HG03095 (cell line): Measurements from ENCODE around the gene SLC5A10.
A peak's percentile ranks its signal among the peaks of the same experiment; 100 is the strongest.

Experiments
- ATAC-seq: cut with Tn5 transposase; IDR thresholded peaks from one replicate; pipeline ENCODE4 v1.9.1; 2021; ENCODE audit warnings: moderate library complexity; ENCODE audit not compliant: unreplicated experiment

The SLC5A10 gene

GRCh38 chr17:19000531-19001325, 48.8 kb downstream of the SLC5A10 start:
- no peak for ATAC-seq

DNA sequence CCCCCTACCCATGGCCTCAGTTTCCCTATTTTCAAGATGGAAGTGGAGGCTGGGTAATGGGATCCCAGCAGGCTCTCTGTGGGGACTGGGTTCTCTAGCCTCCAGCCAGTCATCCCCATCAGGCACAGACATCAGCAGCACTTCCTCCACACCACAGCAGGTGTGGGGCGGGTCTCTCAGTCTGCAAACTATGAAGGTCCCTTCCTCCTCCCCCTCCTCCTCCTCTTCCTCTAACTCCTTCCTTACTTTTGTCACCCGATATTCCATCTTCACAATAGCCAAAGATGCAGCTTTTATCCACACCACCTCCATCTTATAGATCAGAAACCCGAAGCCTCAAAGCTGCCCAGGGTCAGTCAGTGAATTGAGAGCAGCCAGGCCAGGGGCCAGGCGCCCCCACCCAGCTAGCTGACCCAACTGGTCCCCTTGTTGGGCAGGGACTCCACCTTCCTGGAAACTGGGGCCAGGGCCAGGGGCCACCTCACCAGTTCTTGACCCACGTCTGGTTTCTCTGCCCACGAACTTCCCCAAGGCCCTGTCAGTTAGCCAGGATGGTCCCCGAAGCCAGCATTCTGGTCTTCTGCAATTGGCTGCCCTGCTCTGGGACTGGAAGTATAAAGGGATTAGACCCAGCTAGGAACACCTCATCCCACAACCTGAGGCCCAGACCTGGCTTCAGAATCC, 50.1 kb downstream of the SLC5A10 start:
- ATAC-seq, result no peak

GRCh38 chr17:19002805-19003542, 51.0 kb downstream of the SLC5A10 start:
- no peak for ATAC-seq

- no peak for ATAC-seq
These were observed 51.8 kb downstream of the SLC5A10 start for GRCh38 chr17:19003543-19004420.

- peak; percentile 73 for ATAC-seq
These were observed 52.6 kb downstream of the SLC5A10 start, which contains the start of gene FAM83G for GRCh38 chr17:19004421-19005136. Gene FAM83G (minus strand): TSS chr17:19004764. CDS start chr17:19004041, 723 bp downstream.

DNA sequence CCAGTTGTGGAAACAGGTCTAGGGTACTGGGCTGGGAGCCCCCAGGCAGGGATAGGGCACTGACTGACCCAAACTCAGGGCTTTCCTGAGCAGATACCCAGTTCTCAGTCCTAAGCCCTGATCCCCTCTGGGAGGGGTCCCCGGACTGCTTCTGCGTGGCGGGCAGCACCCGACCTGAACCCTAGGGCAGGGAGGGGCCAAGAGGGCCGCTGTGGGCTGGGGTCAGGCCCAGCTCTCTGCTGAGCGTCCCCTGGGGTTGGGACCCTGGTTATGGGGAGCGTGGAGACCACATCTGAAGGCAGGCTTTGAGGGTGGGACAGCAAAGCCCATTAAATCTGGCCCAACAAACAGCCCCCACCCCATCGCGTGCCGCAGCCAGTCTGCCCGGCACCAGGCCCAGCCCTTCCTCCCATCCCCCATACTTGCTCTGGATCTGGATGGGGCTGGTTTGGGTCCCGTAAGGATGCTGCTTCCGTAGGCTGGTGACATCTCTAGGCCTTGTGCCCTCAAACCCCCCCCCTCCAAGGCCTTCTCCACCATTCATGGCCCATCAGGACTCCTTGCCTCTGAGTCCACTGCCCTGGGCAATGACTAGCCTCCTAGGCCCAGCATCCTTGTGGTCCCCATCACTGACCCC, 53.3 kb downstream of the SLC5A10 start:
- no peak for ATAC-seq

DNA sequence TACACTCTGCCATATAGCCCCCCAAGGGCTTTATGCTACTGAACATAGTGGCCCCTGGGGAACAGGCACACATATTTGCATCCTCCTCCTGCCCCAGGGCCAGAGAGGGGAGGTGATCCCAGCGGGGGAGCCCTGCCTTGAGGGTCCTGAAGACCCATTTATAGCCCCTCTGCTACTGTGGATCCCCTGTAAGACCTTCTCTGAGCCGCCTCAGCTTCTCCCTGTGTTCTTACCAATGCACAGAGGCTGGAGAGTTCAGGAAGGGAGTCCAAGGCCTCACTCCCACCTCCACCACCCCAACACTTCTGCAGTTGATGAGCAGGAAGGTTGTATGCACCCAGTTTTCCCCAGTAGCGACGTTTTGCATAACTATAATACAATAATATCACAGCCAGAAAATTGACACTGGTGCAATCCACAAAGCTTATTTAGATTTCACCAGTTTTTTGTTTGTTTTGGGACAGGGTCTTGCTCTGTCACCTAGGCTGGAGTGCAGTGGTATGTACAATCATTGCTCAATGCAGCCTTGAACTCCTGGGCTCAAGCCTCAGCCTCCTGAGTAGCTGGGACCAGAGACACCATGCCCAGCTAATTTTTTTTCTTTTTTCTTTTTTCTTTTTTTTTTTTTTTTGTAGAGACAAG, 53.9 kb downstream of the SLC5A10 start:
- ATAC-seq, result no peak

DNA sequence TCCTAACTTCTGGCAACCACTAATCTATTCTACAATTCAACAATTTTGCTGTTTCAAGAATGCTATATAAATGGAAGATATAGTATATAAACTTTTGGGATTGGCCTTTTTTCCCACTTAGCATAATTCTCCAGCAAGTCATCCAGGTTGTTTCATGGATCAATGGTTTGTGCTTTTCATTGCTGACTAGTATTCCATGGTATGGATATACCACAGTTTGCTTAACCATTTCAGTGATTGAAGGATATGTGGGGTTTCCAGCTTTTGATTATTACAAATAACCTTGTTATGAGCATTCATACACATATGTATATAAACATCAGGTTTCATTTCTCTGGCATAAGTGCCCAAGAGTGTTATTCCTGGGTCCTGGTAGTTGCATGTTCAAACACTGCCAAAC, 54.7 kb downstream of the SLC5A10 start:
- ATAC-seq, result no peak

DNA sequence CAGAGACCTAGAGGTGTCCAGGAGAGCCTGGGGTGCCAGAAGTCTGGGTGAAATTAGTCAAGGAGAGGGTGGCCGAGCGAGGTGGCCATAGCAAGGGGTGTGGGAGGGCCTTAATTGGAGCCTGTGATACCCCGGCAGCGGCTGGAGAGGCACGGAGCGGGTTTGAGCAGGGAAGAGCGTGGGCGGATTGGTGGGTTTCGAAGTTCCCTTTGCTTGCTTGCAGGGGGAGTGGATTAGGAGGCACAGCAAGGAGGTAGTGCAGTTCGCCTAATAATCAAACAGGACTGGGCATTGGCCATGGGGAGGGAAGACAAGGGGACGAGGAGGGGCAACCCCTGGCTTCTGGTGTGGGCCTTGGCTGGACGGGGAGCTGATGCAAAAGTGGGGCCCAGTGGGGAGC, 58.0 kb downstream of the SLC5A10 start:
- no peak for ATAC-seq

DNA sequence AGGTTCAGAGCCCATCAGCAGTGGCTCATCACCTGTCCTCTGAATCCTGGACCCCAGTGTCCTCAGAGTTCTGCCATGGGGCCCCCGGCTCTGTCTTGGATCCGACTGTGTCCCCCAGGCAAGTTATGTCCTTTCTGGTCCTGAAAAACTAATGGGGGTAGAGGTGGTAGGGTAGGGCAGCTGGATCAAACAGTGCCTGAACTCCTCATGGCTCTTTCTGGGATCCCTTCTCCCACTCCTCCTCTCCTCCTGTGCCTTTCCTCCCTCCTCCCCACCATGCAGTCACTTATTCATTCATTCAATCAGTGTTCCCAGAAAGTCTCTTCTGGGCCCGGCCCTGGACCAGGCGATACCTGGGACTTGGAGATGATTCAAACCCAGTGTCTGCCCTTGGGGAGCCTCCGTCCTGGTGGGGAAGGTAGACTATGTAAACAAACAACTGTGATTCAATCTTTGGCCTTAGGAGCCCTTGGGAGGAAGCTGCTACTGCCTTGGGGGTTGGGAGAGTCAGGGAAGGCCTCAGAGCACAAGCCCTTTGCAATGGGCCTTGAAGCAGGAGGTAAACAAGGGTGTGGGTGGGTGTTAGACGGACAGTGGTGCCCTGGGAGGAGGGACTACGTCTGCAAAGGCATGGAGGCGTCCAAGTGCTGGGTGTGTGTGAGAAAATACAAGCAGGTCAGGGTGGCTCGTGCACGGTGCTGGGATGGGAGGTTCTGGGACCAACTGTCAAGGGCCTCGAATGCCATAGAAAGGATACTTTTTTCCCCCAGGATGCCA, 59.0 kb downstream of the SLC5A10 start:
- ATAC-seq, result no peak

- no peak for ATAC-seq
These were observed 59.6 kb downstream of the SLC5A10 start for GRCh38 chr17:19011581-19011980.

GRCh38 chr17:19012171-19013080, 60.5 kb downstream of the SLC5A10 start:
- ATAC-seq, result no peak

DNA sequence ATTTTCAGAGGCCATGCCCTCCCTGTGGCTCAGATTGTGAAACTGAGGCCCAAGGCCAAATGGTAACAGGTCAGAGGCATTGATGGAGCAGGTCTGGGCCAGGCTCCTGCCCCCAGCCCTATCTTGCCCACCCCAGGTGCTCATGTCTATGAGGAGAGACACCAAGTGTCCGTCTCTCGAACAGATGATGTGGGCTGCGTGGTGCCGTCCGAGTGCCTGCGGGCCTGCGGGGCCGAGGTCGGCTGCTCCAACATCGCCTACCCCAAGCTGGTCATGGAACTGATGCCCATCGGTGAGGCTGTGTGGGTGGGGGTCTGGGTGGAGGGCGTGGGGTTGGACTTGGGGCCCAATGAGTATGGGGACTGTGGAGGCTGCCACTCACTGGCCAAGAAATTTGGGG, 61.3 kb downstream of the SLC5A10 start:
- ATAC-seq, result no peak

GRCh38 chr17:19013806-19014627, 62.1 kb downstream of the SLC5A10 start:
- ATAC-seq, result no peak

- no peak for ATAC-seq
These were observed 62.8 kb downstream of the SLC5A10 start for GRCh38 chr17:19014628-19015215.

GRCh38 chr17:19015428-19015827, 63.5 kb downstream of the SLC5A10 start:
- no peak for ATAC-seq
